Measurements from ENCODE around the gene MAP2K4. TPM values are rescaled to one million over a fixed set of nuclear protein-coding genes. Genes with fewer than 3 reads are reported as not detected.
"Not testable (repeated sequence)": the region's sequence is repeated elsewhere in the genome, so short reads cannot be mapped to it uniquely, and the experiment has no call there.

MAP2K4 gene
- total RNA-seq: 10 to 100 TPM; 34.9 to 35.6 TPM

- DNase-seq (ENCODE audit: low spot score) (peak; percentile 92), ATAC-seq (peak; percentile 98 to 99)
- Mint-ChIP-seq H3K27me3 (peaks cover 2 to 6% of the 10 kb centered on the region in 2 donors), H3K4me3 (peak within 1 kb of the TSS; percentile 79), H3K9me3 (no peaks in the 10 kb centered on the region), H3K27ac (peak within 1 kb of the TSS; percentile 57 to 71), H3K36me3 (no peaks in the 10 kb centered on the region), H3K4me1 (ENCODE audit: low read depth in 2 of 2) (peaks cover 28 to 37% of the 10 kb centered on the region in 2 donors)
Observed at GRCh38 chr17:12020642-12021622, at the start of gene MAP2K4. MAP2K4 (plus strand) TSS chr17:12020877; CDS start chr17:12020887, 10 bp downstream.

DNA sequence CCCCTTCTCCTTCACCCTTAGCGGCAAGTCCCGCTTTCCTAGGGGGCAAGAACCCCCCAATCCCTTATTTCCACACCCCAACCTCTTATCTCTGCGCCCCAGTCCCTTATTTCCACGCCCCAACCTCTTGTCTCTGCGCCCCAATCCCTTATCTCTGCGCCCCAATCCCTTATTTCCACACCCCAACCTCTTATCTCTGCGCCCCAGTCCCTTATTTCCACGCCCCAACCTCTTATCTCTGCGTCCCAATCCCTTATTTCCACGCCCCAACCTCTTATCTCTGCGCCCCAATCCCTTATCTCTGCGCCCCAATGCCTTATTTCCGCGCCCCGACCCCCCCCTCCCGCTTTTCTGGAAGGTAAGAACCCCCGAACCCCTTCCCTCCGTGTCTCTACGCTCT is 47.9 kb upstream of the MAP2K4 start:
- not testable (repeated sequence) for H3K27me3 Mint-ChIP-seq; ATAC-seq; H3K27ac Mint-ChIP-seq; H3K4me3 Mint-ChIP-seq; DNase-seq (ENCODE audit: low spot score); H3K9me3 Mint-ChIP-seq; H3K4me1 Mint-ChIP-seq (ENCODE audit: low read depth in 2 of 2)
- peaks cover 26% of the 10 kb centered on the region for H3K36me3 Mint-ChIP-seq

GRCh38 chr17:11979795-11980194 is 40.9 kb upstream of the MAP2K4 start:
- Mint-ChIP-seq H3K36me3 (peaks cover 37% of the 10 kb centered on the region), H3K4me1 (ENCODE audit: low read depth in 2 of 2) (peaks cover 5 to 6% of the 10 kb centered on the region in 2 donors), H3K4me3 (no peak overlapping the region), H3K27ac (no peak overlapping the region), H3K27me3 (no peaks in the 10 kb centered on the region), H3K9me3 (no peaks in the 10 kb centered on the region)
- ATAC-seq (no peak), DNase-seq (ENCODE audit: low spot score) (no peak)

- Mint-ChIP-seq H3K27me3 (no peaks in the 10 kb centered on the region), H3K9me3 (no peaks in the 10 kb centered on the region), H3K36me3 (peaks cover 30% of the 10 kb centered on the region), H3K4me1 (ENCODE audit: low read depth in 2 of 2) (peaks cover 0 to 4% of the 10 kb centered on the region in 2 donors), H3K27ac (no peak overlapping the region), H3K4me3 (no peak overlapping the region)
- no peak for DNase-seq (ENCODE audit: low spot score)
- no peak for ATAC-seq
Observed at GRCh38 chr17:11980813-11981212, 39.9 kb upstream of the MAP2K4 start.

DNA sequence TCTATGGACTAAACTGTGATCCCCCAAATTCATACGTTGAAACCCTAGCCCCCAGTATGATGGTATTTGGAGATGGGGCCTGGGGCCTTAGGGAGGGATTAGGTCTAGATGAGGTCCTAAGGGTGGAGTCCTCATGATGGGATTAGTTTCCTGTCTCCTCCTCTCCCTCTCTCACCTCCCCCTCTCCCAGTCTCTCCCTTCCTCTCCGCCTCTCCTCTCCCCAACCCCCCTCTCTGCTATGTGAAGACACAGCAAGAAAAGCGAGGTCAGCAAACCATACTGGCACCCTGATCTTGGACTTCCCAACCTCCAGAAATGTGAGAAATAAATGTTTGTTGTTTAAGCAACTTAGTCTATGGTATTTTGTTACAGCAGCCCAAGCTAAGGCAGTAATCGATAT is 38.8 kb upstream of the MAP2K4 start:
- ATAC-seq: no peak
- no peaks in the 10 kb centered on the region for H3K4me1 Mint-ChIP-seq (ENCODE audit: low read depth in 2 of 2)
- H3K36me3 Mint-ChIP-seq: peaks cover 28% of the 10 kb centered on the region

GRCh38 chr17:11986179-11986941 is 34.3 kb upstream of the MAP2K4 start:
- Mint-ChIP-seq H3K27ac (no peak overlapping the region), H3K27me3 (no peaks in the 10 kb centered on the region), H3K4me1 (ENCODE audit: low read depth in 2 of 2) (peaks cover 0 to 4% of the 10 kb centered on the region in 2 donors), H3K36me3 (peaks cover 30% of the 10 kb centered on the region), H3K4me3 (no peak overlapping the region), H3K9me3 (no peaks in the 10 kb centered on the region)
- DNase-seq (ENCODE audit: low spot score) (no peak), ATAC-seq (no peak)

More for the DNA sequence above, 38.8 kb upstream of the MAP2K4 start:
- Mint-ChIP-seq H3K27me3 (no peaks in the 10 kb centered on the region), H3K9me3 (no peaks in the 10 kb centered on the region), H3K27ac (no peak overlapping the region), H3K4me3 (no peak overlapping the region)
- no peak for DNase-seq (ENCODE audit: low spot score)

GRCh38 chr17:11986942-11987329 is 33.7 kb upstream of the MAP2K4 start:
- no peak for DNase-seq (ENCODE audit: low spot score)
- no peak overlapping the region for H3K4me3 Mint-ChIP-seq
- no peak overlapping the region for H3K27ac Mint-ChIP-seq
- H3K36me3 Mint-ChIP-seq: peaks cover 29% of the 10 kb centered on the region
- no peak for ATAC-seq
- H3K4me1 Mint-ChIP-seq (ENCODE audit: low read depth in 2 of 2): peaks cover 0 to 4% of the 10 kb centered on the region in 2 donors
- no peaks in the 10 kb centered on the region for H3K27me3 Mint-ChIP-seq
- H3K9me3 Mint-ChIP-seq: no peaks in the 10 kb centered on the region

GRCh38 chr17:11990363-11990983 is 30.2 kb upstream of the MAP2K4 start:
- DNase-seq (ENCODE audit: low spot score) (no peak), ATAC-seq (no peak)
- Mint-ChIP-seq H3K9me3 (no peaks in the 10 kb centered on the region), H3K4me3 (no peak overlapping the region), H3K27me3 (no peaks in the 10 kb centered on the region), H3K27ac (no peak overlapping the region), H3K4me1 (ENCODE audit: low read depth in 2 of 2) (peaks cover 0 to 4% of the 10 kb centered on the region in 2 donors), H3K36me3 (peaks cover 15% of the 10 kb centered on the region)

DNA sequence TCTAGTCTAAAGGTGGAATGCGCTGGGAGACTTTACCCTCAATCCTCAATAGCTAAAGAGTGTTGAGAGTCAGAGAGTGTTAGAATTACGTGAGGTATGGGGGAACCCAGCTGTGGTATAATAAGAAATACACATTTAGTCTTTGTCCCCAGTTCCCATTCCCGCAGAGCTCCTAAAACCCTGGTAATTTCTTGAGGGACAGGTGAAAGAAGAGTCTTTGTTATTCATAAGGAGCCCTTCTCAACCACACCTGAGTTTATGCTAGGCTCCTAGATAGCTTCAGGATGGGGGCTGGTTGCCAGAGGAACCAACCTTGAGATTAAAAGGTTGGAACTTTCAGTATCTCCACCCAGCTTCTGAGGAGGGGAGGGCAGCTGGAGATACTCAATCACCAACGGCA is 29.2 kb upstream of the MAP2K4 start:
- Mint-ChIP-seq H3K4me1 (ENCODE audit: low read depth in 2 of 2) (peaks cover 0 to 4% of the 10 kb centered on the region in 2 donors), H3K9me3 (no peaks in the 10 kb centered on the region), H3K27ac (no peak overlapping the region), H3K4me3 (no peak overlapping the region), H3K27me3 (no peaks in the 10 kb centered on the region), H3K36me3 (peaks cover 15% of the 10 kb centered on the region)
- DNase-seq (ENCODE audit: low spot score) (no peak), ATAC-seq (no peak)

GRCh38 chr17:11996722-11997146 is 23.9 kb upstream of the MAP2K4 start:
- Mint-ChIP-seq H3K9me3 (peaks cover 3% of the 10 kb centered on the region), H3K4me3 (peak overlapping the region; percentile 99), H3K27me3 (peaks cover 0 to 7% of the 10 kb centered on the region in 2 donors), H3K4me1 (ENCODE audit: low read depth in 2 of 2) (peaks cover 9 to 10% of the 10 kb centered on the region in 2 donors), H3K36me3 (no peaks in the 10 kb centered on the region), H3K27ac (peak overlapping the region; percentile 92 to 95)
- ATAC-seq: peak in 1 of 2 donors; percentile 34
- no peak for DNase-seq (ENCODE audit: low spot score)

DNA sequence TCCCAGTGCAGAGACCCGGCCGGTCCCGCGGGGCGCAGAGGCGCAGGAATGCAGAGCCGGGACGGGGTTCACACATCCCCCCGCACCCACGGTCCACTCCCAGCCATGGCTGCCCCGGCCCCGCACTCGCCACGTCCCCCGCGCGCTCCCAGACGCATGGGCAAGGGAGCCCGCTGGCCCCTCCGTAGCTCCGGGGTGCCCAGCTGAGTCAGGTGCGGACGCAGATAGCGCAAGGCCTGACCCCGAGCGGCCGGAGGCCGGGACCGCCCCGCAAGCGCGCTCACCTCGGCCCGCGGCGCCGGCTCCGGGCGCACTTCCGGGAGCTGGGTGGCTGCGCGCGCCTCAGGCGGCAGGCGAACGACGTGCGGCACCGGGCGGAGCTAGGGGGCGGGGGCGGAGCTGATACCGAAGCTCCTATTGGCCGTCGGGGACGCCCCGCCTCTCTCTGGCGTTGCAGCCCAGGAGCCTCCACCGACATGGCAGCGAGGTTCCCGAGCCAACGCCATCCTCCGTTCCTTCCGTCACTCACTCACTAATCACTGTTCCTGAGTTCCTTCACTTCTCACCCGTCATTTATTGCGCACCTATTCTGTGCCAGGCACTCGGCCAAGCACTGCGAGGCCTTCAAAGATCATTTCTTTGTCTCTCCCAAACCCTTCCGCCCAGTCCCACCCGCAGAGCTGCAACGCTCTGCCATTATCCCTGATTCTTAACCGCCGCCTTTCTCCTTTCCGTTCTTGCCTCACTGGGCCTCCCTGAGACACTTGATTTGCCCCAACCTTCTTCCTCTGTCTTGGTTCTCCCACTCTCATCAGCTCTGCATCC is 23.3 kb upstream of the MAP2K4 start, which contains the start of gene ZNF18:
Gene ZNF18 (minus strand): TSS at position 329 of the 825 bp plus-strand sequence. CDS start 4,646 bp downstream, outside the sequence.
- DNase-seq (ENCODE audit: low spot score): peak; percentile 99
- Mint-ChIP-seq H3K27me3 (peaks cover 0 to 7% of the 10 kb centered on the region in 2 donors), H3K9me3 (peaks cover 3% of the 10 kb centered on the region), H3K36me3 (no peaks in the 10 kb centered on the region), H3K4me1 (ENCODE audit: low read depth in 2 of 2) (peaks cover 9 to 10% of the 10 kb centered on the region in 2 donors), H3K27ac (peak within 1 kb of the TSS; percentile 92 to 95), H3K4me3 (peak within 1 kb of the TSS; percentile 99)
- ATAC-seq: peak; percentile 98 to 99

DNA sequence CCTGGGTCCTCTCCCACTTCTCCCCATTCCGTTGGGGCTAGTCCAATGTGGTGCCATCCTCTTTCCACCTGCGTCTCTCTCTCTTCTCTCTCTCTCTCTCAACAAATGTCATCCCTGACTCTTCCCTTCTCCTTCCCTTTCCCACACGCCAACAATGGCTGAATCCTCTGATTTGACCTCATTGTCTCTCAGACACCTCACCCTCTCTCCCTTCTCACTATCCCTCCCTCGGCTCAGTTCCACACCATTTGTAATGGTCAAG is 22.8 kb upstream of the MAP2K4 start:
- H3K4me1 Mint-ChIP-seq (ENCODE audit: low read depth in 2 of 2): peaks cover 9 to 10% of the 10 kb centered on the region in 2 donors
- ATAC-seq (no peak), DNase-seq (ENCODE audit: low spot score) (no peak)
- peaks cover 3% of the 10 kb centered on the region for H3K9me3 Mint-ChIP-seq
- no peaks in the 10 kb centered on the region for H3K36me3 Mint-ChIP-seq
- peak overlapping the region; percentile 92 to 95 for H3K27ac Mint-ChIP-seq
- H3K27me3 Mint-ChIP-seq: peaks cover 0 to 7% of the 10 kb centered on the region in 2 donors
- H3K4me3 Mint-ChIP-seq: peak overlapping the region; percentile 99

DNA sequence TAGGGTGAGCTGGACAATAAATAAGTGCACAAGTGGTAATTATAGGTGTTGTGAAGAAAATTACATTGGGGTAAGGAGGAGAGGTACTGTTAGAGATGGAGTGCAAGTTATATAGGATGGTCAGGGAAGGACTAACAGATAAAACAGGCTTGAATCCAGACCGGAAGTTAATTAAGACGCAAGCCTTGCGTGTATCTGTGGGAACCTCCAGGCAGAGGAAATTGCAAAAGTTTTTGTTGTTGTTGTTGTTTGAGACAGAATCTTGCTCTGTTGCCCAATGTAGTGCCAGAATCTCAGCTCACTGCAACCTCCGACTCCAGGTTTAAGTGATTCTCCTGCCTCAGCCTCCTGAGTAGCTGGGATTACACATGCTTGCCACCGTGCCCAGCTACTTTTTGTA is 21.0 kb upstream of the MAP2K4 start:
- DNase-seq (ENCODE audit: low spot score) (no peak), ATAC-seq (no peak)
- Mint-ChIP-seq H3K27me3 (peaks cover 0 to 7% of the 10 kb centered on the region in 2 donors), H3K9me3 (peaks cover 3% of the 10 kb centered on the region), H3K27ac (no peak overlapping the region), H3K4me1 (ENCODE audit: low read depth in 2 of 2) (peaks cover 9 to 10% of the 10 kb centered on the region in 2 donors), H3K36me3 (no peaks in the 10 kb centered on the region), H3K4me3 (no peak overlapping the region)

All from natural killer cell treated with Interleukin-12 subunit alpha and Interleukin-12 subunit beta and Interleukin-15 and Interleukin-18, amount 100 ng/mL, for 72 hours (primary cell).